Large intestine (tissue), 3 donors: ENCODE measurements around the gene USP35. TPM values are rescaled to one million over a fixed set of nuclear protein-coding genes. Genes with fewer than 3 reads are reported as not detected.
A peak's percentile ranks its signal among the peaks of the same experiment; 100 is the strongest.

Experiments
- DNase-seq, 2 donors: peaks; one replicate each; pipeline versions ENCODE4 v3.0.0 to v3.0.0-alpha.2; 2013
- H3K27ac ChIP-seq: one replicate; pipeline ENCODE4 v1.5.1; 2013; ENCODE audit warnings: low read length
- H3K27me3 ChIP-seq: 2 replicates; pipeline ENCODE4 v1.6.1; 2013; ENCODE audit warnings: low read length; ENCODE audit not compliant: control insufficient read depth, insufficient read depth
- H3K36me3 ChIP-seq: 2 replicates; pipeline ENCODE4 v1.6.1; 2013; ENCODE audit warnings: low read length; ENCODE audit not compliant: control insufficient read depth, insufficient read depth
- H3K4me1 ChIP-seq: one replicate; pipeline ENCODE4 v1.6.1; 2013; ENCODE audit warnings: low read length; ENCODE audit not compliant: control insufficient read depth, insufficient read depth
- H3K4me3 ChIP-seq: one replicate; pipeline ENCODE4 v1.5.1; 2013; ENCODE audit warnings: low read length
- H3K9me3 ChIP-seq: one replicate; pipeline ENCODE4 v1.6.1; 2013; ENCODE audit warnings: mild to moderate bottlenecking, low read depth, low read length, moderate library complexity; ENCODE audit not compliant: control insufficient read depth
- WGBS: methylation state at CpG from one replicate; pipeline ENCODE4 v1.1.5; 2013; ENCODE audit warnings: low lambda C conversion rate; ENCODE audit not compliant: insufficient coverage; 5-methylcytosine and 5-hydroxymethylcytosine counted together
- polyA plus RNA-seq: library from polyadenylated mRNA; unstranded; fragments of 120-200 nt; gene quantifications from one replicate; pipeline ENCODE4 v1.2.1, GENCODE V29; 2013

Gene USP35
- polyA plus RNA-seq, 1 donor: 2.9 TPM

- Histone ChIP-seq H3K36me3 (no peaks in the 10 kb centered on the region), H3K27ac (no peak overlapping the region), H3K4me3 (no peak overlapping the region), H3K9me3 (no peaks in the 10 kb centered on the region), H3K27me3 (no peaks in the 10 kb centered on the region), H3K4me1 (no peaks in the 10 kb centered on the region)
- no CpG with 5 or more reads among the region's 3 CpGs for WGBS
- DNase-seq: no peak
Measured at GRCh38 chr11:78256962-78257361, 68.2 kb downstream of the USP35 start.

GRCh38 chr11:78257654-78258053 is 68.9 kb downstream of the USP35 start:
- H3K36me3 ChIP-seq: no peaks in the 10 kb centered on the region
- H3K4me1 ChIP-seq: no peaks in the 10 kb centered on the region
- H3K27me3 ChIP-seq: no peaks in the 10 kb centered on the region
- no peaks in the 10 kb centered on the region for H3K9me3 ChIP-seq
- WGBS: 100% methylated on average over 1 of the region's 3 CpGs
- no peak overlapping the region for H3K4me3 ChIP-seq
- DNase-seq: no peak
- no peak overlapping the region for H3K27ac ChIP-seq

GRCh38 chr11:78259777-78260487 is 71.2 kb downstream of the USP35 start:
- DNase-seq: no peak
- Histone ChIP-seq H3K9me3 (no peaks in the 10 kb centered on the region), H3K4me3 (no peak overlapping the region), H3K4me1 (no peaks in the 10 kb centered on the region), H3K27me3 (no peaks in the 10 kb centered on the region), H3K36me3 (no peaks in the 10 kb centered on the region), H3K27ac (no peak overlapping the region)
- WGBS: 100% methylated on average over 1 of the region's 8 CpGs

- H3K36me3 ChIP-seq: no peaks in the 10 kb centered on the region
- H3K4me1 ChIP-seq: no peaks in the 10 kb centered on the region
- no peaks in the 10 kb centered on the region for H3K27me3 ChIP-seq
- no peak overlapping the region for H3K27ac ChIP-seq
- H3K4me3 ChIP-seq: no peak overlapping the region
- no CpG with 5 or more reads among the region's 4 CpGs for WGBS
- DNase-seq: no peak
- H3K9me3 ChIP-seq: no peaks in the 10 kb centered on the region
Measured at GRCh38 chr11:78261367-78261766, 72.6 kb downstream of the USP35 start.

GRCh38 chr11:78261828-78262227 is 73.1 kb downstream of the USP35 start:
- Histone ChIP-seq H3K36me3 (no peaks in the 10 kb centered on the region), H3K4me3 (no peak overlapping the region), H3K4me1 (no peaks in the 10 kb centered on the region), H3K27me3 (no peaks in the 10 kb centered on the region), H3K27ac (no peak overlapping the region), H3K9me3 (no peaks in the 10 kb centered on the region)
- no CpG with 5 or more reads among the region's 4 CpGs for WGBS
- no peak for DNase-seq

- H3K27me3 ChIP-seq: no peaks in the 10 kb centered on the region
- no peak overlapping the region for H3K27ac ChIP-seq
- H3K36me3 ChIP-seq: no peaks in the 10 kb centered on the region
- H3K9me3 ChIP-seq: no peaks in the 10 kb centered on the region
- no peak overlapping the region for H3K4me3 ChIP-seq
- DNase-seq: no peak
- no CpG with 5 or more reads among the region's 5 CpGs for WGBS
- no peaks in the 10 kb centered on the region for H3K4me1 ChIP-seq
Measured at GRCh38 chr11:78262238-78262637, 73.5 kb downstream of the USP35 start.

GRCh38 chr11:78262691-78263090 is 74.0 kb downstream of the USP35 start:
- H3K27me3 ChIP-seq: no peaks in the 10 kb centered on the region
- no peaks in the 10 kb centered on the region for H3K36me3 ChIP-seq
- H3K9me3 ChIP-seq: no peaks in the 10 kb centered on the region
- H3K4me1 ChIP-seq: no peaks in the 10 kb centered on the region
- no peak overlapping the region for H3K4me3 ChIP-seq
- H3K27ac ChIP-seq: no peak overlapping the region
- peak in 1 of 2 donors; percentile 15 for DNase-seq

Other genes starting within 250 kb of the USP35 start
- 30.3 TPM for gene INTS4, start 194.3 kb upstream of the USP35 start, polyA plus RNA-seq
- gene KCTD14, start 165.6 kb upstream of the USP35 start, polyA plus RNA-seq: 3.1 TPM
- gene THRSP, start 125.1 kb upstream of the USP35 start, polyA plus RNA-seq: 0.10 TPM
- 164 TPM for gene NDUFC2, start 109.1 kb upstream of the USP35 start, polyA plus RNA-seq
- 35.3 TPM for gene ALG8, start 49.3 kb upstream of the USP35 start, polyA plus RNA-seq
- gene KCTD21, start 293 bp upstream of the USP35 start, polyA plus RNA-seq: 5.2 TPM
- 10.7 TPM for gene GAB2, start 228.9 kb downstream of the USP35 start, polyA plus RNA-seq